GM21737 (cell line): Measurements from ENCODE around the gene EIF1.
A peak's percentile ranks its signal among the peaks of the same experiment; 100 is the strongest.
"Not testable (repeated sequence)": the region's sequence is repeated elsewhere in the genome, so short reads cannot be mapped to it uniquely, and the experiment has no call there.

Experiments
- ATAC-seq: cut with Tn5 transposase; IDR thresholded peaks from one replicate; pipeline ENCODE4 v1.9.1; 2021; ENCODE audit warnings: mild to moderate bottlenecking, moderate library complexity; ENCODE audit not compliant: unreplicated experiment

EIF1 gene

GRCh38 chr17:41688641-41689496, at the start of gene EIF1:
Gene EIF1, plus strand, starts transcription at chr17:41688885. Its CDS starts 154 bp downstream, at chr17:41689039.
- ATAC-seq = peak; percentile 63

GRCh38 chr17:41638941-41639340, 49.7 kb upstream of the EIF1 start:
- ATAC-seq = no peak

GRCh38 chr17:41639492-41640473, 48.9 kb upstream of the EIF1 start:
- ATAC-seq = no peak

GRCh38 chr17:41640596-41640995, 48.1 kb upstream of the EIF1 start:
- not testable (repeated sequence) for ATAC-seq

- ATAC-seq = no peak
Measured at GRCh38 chr17:41642252-41643156, 46.2 kb upstream of the EIF1 start.

- ATAC-seq = no peak
Measured at GRCh38 chr17:41647038-41647813, 41.5 kb upstream of the EIF1 start.

- no peak for ATAC-seq
Measured at GRCh38 chr17:41647940-41648410, 40.7 kb upstream of the EIF1 start.

- peak; percentile 77 for ATAC-seq
Measured at GRCh38 chr17:41648411-41649195, 40.1 kb upstream of the EIF1 start.

GRCh38 chr17:41649923-41650519, 38.7 kb upstream of the EIF1 start:
- ATAC-seq = no peak

GRCh38 chr17:41650794-41651624, 37.7 kb upstream of the EIF1 start:
- ATAC-seq = no peak

- ATAC-seq = no peak
Measured at GRCh38 chr17:41651625-41652460, 36.8 kb upstream of the EIF1 start.

- no peak for ATAC-seq
Measured at GRCh38 chr17:41652461-41652970, 36.2 kb upstream of the EIF1 start.

- ATAC-seq = no peak
Measured at GRCh38 chr17:41653421-41653820, 35.3 kb upstream of the EIF1 start.

- no peak for ATAC-seq
Measured at GRCh38 chr17:41653892-41654677, 34.6 kb upstream of the EIF1 start.

- no peak for ATAC-seq
Measured at GRCh38 chr17:41654678-41655607, 33.7 kb upstream of the EIF1 start.
